Activated B cell treated with CpG ODN at 0.5 μM for 24 hours (primary cell): ENCODE data around the gene RADIL. TPM values are rescaled to one million over a fixed set of nuclear protein-coding genes. Genes with fewer than 3 reads are reported as not detected.

Experiments used
- ATAC-seq: fragments of 200-7000 bp; cut with Tn5 transposase; one replicate; pipeline ENCODE4 v1.10.0; 2021; ENCODE audit warnings: low read depth, mild to moderate bottlenecking, moderate library complexity
- CTCF ChIA-PET: fragments of 350-600 bp; sonication (Branson Sonifier 250); formaldehyde crosslinking; loops from one replicate; lab custom pipeline; 2021; ENCODE audit warnings: antibody characterized with exemption; lab: Charles Lee
- POLR2A ChIA-PET: fragments of 350-600 bp; sonication (Branson Sonifier 250); formaldehyde crosslinking; loops from one replicate; lab custom pipeline; 2021; ENCODE audit warnings: antibody characterized with exemption; lab: Charles Lee
- DNase-seq: peaks from one replicate; pipeline ENCODE4 v3.0.0; 2022
- H3K27ac Mint-ChIP-seq: one replicate; pipeline ENCODE4 v1.8.0; 2020; ENCODE audit warnings: mixed read lengths
- H3K27me3 Mint-ChIP-seq: one replicate; pipeline ENCODE4 v1.8.0; 2021; ENCODE audit warnings: mixed read lengths
- H3K36me3 Mint-ChIP-seq: one replicate; pipeline ENCODE4 v1.8.0; 2021; ENCODE audit warnings: low read depth, mixed read lengths
- H3K4me1 Mint-ChIP-seq: one replicate; pipeline ENCODE4 v1.8.0; 2021; ENCODE audit warnings: mixed read lengths
- H3K4me3 Mint-ChIP-seq: one replicate; pipeline ENCODE4 v1.8.0; 2020; ENCODE audit warnings: mild to moderate bottlenecking, mixed read lengths
- H3K9me3 Mint-ChIP-seq: one replicate; pipeline ENCODE4 v1.8.0; 2020; ENCODE audit warnings: mixed read lengths
- CTCF ChIP-seq: fragments of 200-600 bp; IDR thresholded peaks from one replicate; pipeline ENCODE4 v1.8.0; 2022; ENCODE audit warnings: antibody characterized with exemption, mild to moderate bottlenecking
- intact Hi-C: fragments of 100-400 bp; cut with micrococcal nuclease; formaldehyde crosslinking; loops from one replicate; pipeline ENCODE4 v1.15.1; 2024
- total RNA-seq: library from RNA; stranded (reverse); gene quantifications from 2 replicates; pipeline ENCODE4 v1.2.3, GENCODE V29; 2022

RADIL gene
- total RNA-seq, 1 donor from 2014 or later, result not detected

DNA sequence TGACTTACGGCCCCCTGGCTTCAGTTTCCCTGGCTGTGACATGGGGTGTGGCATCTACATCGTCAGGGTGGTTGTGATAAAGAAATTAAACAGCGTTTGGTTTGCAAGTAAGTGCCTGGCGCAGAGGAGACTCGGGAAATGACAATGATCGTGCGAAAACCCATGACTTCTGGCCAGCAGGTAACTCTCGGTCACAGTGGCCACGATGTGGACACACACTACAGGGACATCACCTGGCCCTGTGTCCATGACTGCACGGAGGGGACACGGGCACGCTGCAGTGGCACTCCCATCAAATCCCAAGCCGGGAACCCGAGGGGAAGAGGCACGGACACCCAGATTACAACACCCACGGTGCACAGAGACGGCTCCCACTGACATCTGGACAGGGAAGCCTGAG, 50.3 kb downstream of the RADIL start:
- H3K27ac Mint-ChIP-seq, result no peak overlapping the region
- ATAC-seq, result no peak
- no peaks in the 10 kb centered on the region for H3K27me3 Mint-ChIP-seq
- no peaks in the 10 kb centered on the region for H3K36me3 Mint-ChIP-seq
- no peak for TF ChIP-seq CTCF
- H3K9me3 Mint-ChIP-seq, result no peaks in the 10 kb centered on the region
- DNase-seq, result no peak
- no peak overlapping the region for H3K4me3 Mint-ChIP-seq
- H3K4me1 Mint-ChIP-seq, result peaks cover 4% of the 10 kb centered on the region
- ChIA-PET CTCF (no interaction called here), POLR2A (no interaction called here)
- intact Hi-C loops, result no loop called here

- no peaks in the 10 kb centered on the region for H3K27me3 Mint-ChIP-seq
- no peak for DNase-seq
- ATAC-seq, result no peak
- intact Hi-C loops, result no loop called here
- ChIA-PET CTCF (no interaction called here), POLR2A (interaction anchor here (0.7 kb wide), 1 partner anchor 280 kb away, joined by 6 read pairs; no protein-coding TSS in a partner anchor)
- H3K27ac Mint-ChIP-seq, result no peak overlapping the region
- H3K9me3 Mint-ChIP-seq, result no peaks in the 10 kb centered on the region
- no peak for TF ChIP-seq CTCF
- H3K4me3 Mint-ChIP-seq, result no peak overlapping the region
- peaks cover 4% of the 10 kb centered on the region for H3K4me1 Mint-ChIP-seq
- no peaks in the 10 kb centered on the region for H3K36me3 Mint-ChIP-seq
These were observed 50.8 kb downstream of the RADIL start for GRCh38 chr7:4832711-4833110.

GRCh38 chr7:4831723-4832495, 51.6 kb downstream of the RADIL start:
- no peaks in the 10 kb centered on the region for H3K9me3 Mint-ChIP-seq
- peaks cover 4% of the 10 kb centered on the region for H3K4me1 Mint-ChIP-seq
- no peaks in the 10 kb centered on the region for H3K27me3 Mint-ChIP-seq
- ChIA-PET POLR2A (interaction anchor here (0.7 kb wide), 2 partner anchors 66 to 279 kb away, joined by 3 to 6 read pairs; no protein-coding TSS in a partner anchor), CTCF (interaction anchor here (1.0 to 3.2 kb wide), 3 partner anchors 142 to 255 kb away, joined by 3 to 14 read pairs (median 9); no protein-coding TSS in a partner anchor)
- DNase-seq (no peak), ATAC-seq (no peak)
- no peaks in the 10 kb centered on the region for H3K36me3 Mint-ChIP-seq
- H3K4me3 Mint-ChIP-seq, result no peak overlapping the region
- TF ChIP-seq CTCF, result no peak
- H3K27ac Mint-ChIP-seq, result no peak overlapping the region
- intact Hi-C loops, result no loop called here

GRCh38 chr7:4830176-4830575, 53.3 kb downstream of the RADIL start:
- Mint-ChIP-seq H3K27ac (no peak overlapping the region), H3K27me3 (no peaks in the 10 kb centered on the region), H3K4me3 (no peak overlapping the region), H3K4me1 (peaks cover 4% of the 10 kb centered on the region), H3K36me3 (no peaks in the 10 kb centered on the region), H3K9me3 (no peaks in the 10 kb centered on the region)
- intact Hi-C loops, result loop anchor here (1.0 kb wide), 1 partner anchor 53 kb away; the partner anchor contains the start of gene RADIL
- POLR2A ChIA-PET, result no interaction called here
- peak; percentile 32 for DNase-seq
- peak; percentile 69 for ATAC-seq
- TF ChIP-seq CTCF, result no peak
- CTCF ChIA-PET, result interaction anchor here (1.0 to 3.2 kb wide), 5 partner anchors 19 to 344 kb away, joined by 4 to 14 read pairs (median 9); no protein-coding TSS in a partner anchor

- intact Hi-C loops, result no loop called here
- Mint-ChIP-seq H3K27me3 (no peaks in the 10 kb centered on the region), H3K27ac (no peak overlapping the region), H3K4me3 (no peak overlapping the region), H3K9me3 (no peaks in the 10 kb centered on the region), H3K36me3 (no peaks in the 10 kb centered on the region), H3K4me1 (peaks cover 4% of the 10 kb centered on the region)
- DNase-seq (no peak), ATAC-seq (no peak)
- ChIA-PET CTCF (interaction anchor here (3.2 kb wide), 1 partner anchor 256 kb away, joined by 14 read pairs; no protein-coding TSS in a partner anchor), POLR2A (no interaction called here)
- no peak for TF ChIP-seq CTCF
These were observed 54.7 kb downstream of the RADIL start for GRCh38 chr7:4828720-4829383.
